B cell (primary cell): ENCODE measurements around the gene ANKHD1. TPM values are rescaled to one million over a fixed set of nuclear protein-coding genes. Genes with fewer than 3 reads are reported as not detected.

Source experiments
- ATAC-seq: fragments of 200-7000 bp; cut with Tn5 transposase; one replicate; pipeline ENCODE4 v1.10.0; 2021; ENCODE audit warnings: low read depth, mild to moderate bottlenecking, moderate number of reproducible peaks, moderate library complexity
- CTCF ChIA-PET: fragments of 350-600 bp; sonication (Branson Sonifier 250); formaldehyde crosslinking; loops from one replicate; lab custom pipeline; 2021; ENCODE audit warnings: antibody characterized with exemption, inconsistent platforms; lab: Charles Lee
- POLR2A ChIA-PET: fragments of 350-600 bp; sonication (Branson Sonifier 250); formaldehyde crosslinking; loops from one replicate; lab custom pipeline; 2021; ENCODE audit warnings: antibody characterized with exemption; lab: Charles Lee
- DNase-seq: peaks from one replicate; pipeline ENCODE4 v3.0.0; 2013
- H2AFZ ChIP-seq: 2 replicates; pipeline ENCODE4 v1.6.1; 2012; ENCODE audit warnings: mild to moderate bottlenecking, low read depth, low read length; ENCODE audit not compliant: insufficient read depth, poor library complexity, severe bottlenecking
- H3K27ac ChIP-seq, 2 donors: 1 replicate in 1 of 2; 2 replicates in 1 of 2; pipeline ENCODE4 v1.5.1; 2012 to 2013; ENCODE audit warnings: low read length in 2 of 2, mild to moderate bottlenecking in 2 of 2, moderate library complexity in 1 of 2
- H3K27me3 ChIP-seq, 4 experiments: fragments of 200-600 bp in 1 of 4; sonication (generic) in 1 of 4; replicated peaks in 1 of 4; 1 replicate in 2 of 4; 2 replicates in 2 of 4; pipeline versions ENCODE4 v1.6.1 to v1.7.0; 2013 to 2016; ENCODE audit warnings: low read length in 3 of 4, mild to moderate bottlenecking in 2 of 4, mixed read lengths in 1 of 4, moderate library complexity in 1 of 4; ENCODE audit not compliant: insufficient read depth in 4 of 4, control insufficient read depth in 3 of 4; ENCODE audit errors: control extremely low read depth in 1 of 4
- H3K36me3 ChIP-seq, 2 experiments: replicated peaks in 1 of 2; 1 replicate in 1 of 2; 2 replicates in 1 of 2; pipeline versions ENCODE4 v1.6.1 to v1.7.1; 2013; ENCODE audit warnings: low read length in 1 of 2; ENCODE audit not compliant: insufficient read depth in 2 of 2, control insufficient read depth in 1 of 2; ENCODE audit errors: control extremely low read depth in 1 of 2, extremely low read depth in 1 of 2
- H3K4me1 ChIP-seq, 2 donors: fragments of 200-600 bp in 1 of 2; sonication (generic) in 1 of 2; 1 replicate in 1 of 2; 2 replicates in 1 of 2; pipeline versions ENCODE4 v1.5.1 to v1.6.1; 2013 to 2017; ENCODE audit warnings: low read length in 2 of 2; ENCODE audit not compliant: control insufficient read depth in 2 of 2, insufficient read depth in 2 of 2
- H3K4me2 ChIP-seq: replicated peaks from 2 replicates; pipeline ENCODE3; 2012; ENCODE audit warnings: mild to moderate bottlenecking, low read depth, low read length; ENCODE audit not compliant: poor library complexity, severe bottlenecking
- H3K4me3 ChIP-seq, 5 experiments: fragments of 200-600 bp in 1 of 5; sonication (generic) in 1 of 5; 1 replicate in 3 of 5; 2 replicates in 2 of 5; pipeline versions ENCODE4 v1.5.1 to v1.7.0; 2011 to 2016; ENCODE audit warnings: low read length in 4 of 5, mild to moderate bottlenecking in 4 of 5, low read depth in 2 of 5, control low read depth in 1 of 5, moderate library complexity in 1 of 5; ENCODE audit not compliant: insufficient read depth in 1 of 5; ENCODE audit errors: control extremely low read depth in 1 of 5, extremely low read depth in 1 of 5
- H3K79me2 ChIP-seq: fragments of 200-600 bp; sonication (generic); one replicate; pipeline ENCODE4 v1.6.0; 2016; ENCODE audit warnings: low read length; ENCODE audit not compliant: control insufficient read depth, insufficient read depth
- H3K9ac ChIP-seq: fragments of 200-600 bp; sonication (generic); 2 replicates; pipeline ENCODE4 v1.6.1; 2017; ENCODE audit warnings: mild to moderate bottlenecking, low read length, moderate library complexity
- H3K9me3 ChIP-seq, 3 donors: one replicate each; pipeline versions ENCODE4 v1.6.1 to v1.7.1; 2013; ENCODE audit warnings: low read length in 2 of 3; ENCODE audit not compliant: control insufficient read depth in 2 of 3, insufficient read depth in 1 of 3; ENCODE audit errors: control extremely low read depth in 1 of 3
- H4K20me1 ChIP-seq: 2 replicates; pipeline ENCODE4 v1.6.0; 2012; ENCODE audit warnings: mild to moderate bottlenecking, low read length; ENCODE audit not compliant: insufficient read depth, control insufficient read depth, poor library complexity, severe bottlenecking
- H3K27ac Mint-ChIP-seq: one replicate; pipeline ENCODE4 v1.8.0; 2021; ENCODE audit warnings: mixed read lengths
- H3K27me3 Mint-ChIP-seq: one replicate; pipeline ENCODE4 v1.8.0; 2021; ENCODE audit warnings: mixed read lengths
- H3K4me1 Mint-ChIP-seq: one replicate; pipeline ENCODE4 v1.8.0; 2021; ENCODE audit warnings: mixed read lengths
- H3K4me3 Mint-ChIP-seq: one replicate; pipeline ENCODE4 v1.8.0; 2021; ENCODE audit warnings: mixed read lengths
- H3K9me3 Mint-ChIP-seq: one replicate; pipeline ENCODE4 v1.8.0; 2022; ENCODE audit warnings: mixed read lengths; ENCODE audit not compliant: insufficient read depth
- CTCF ChIP-seq: fragments of 200-600 bp; IDR thresholded peaks from one replicate; pipeline ENCODE4 v1.8.0; 2022; ENCODE audit warnings: antibody characterized with exemption, mild to moderate bottlenecking
- EZH2 ChIP-seq: IDR thresholded peaks from 2 replicates; pipeline ENCODE4 v1.6.1; 2012; ENCODE audit warnings: borderline replicate concordance, low read depth, mild to moderate bottlenecking, moderate library complexity, low read length; ENCODE audit not compliant: insufficient read depth, poor library complexity, severe bottlenecking
- WGBS: methylation state at CpG from one replicate; pipeline ENCODE4 v1.1.5; 2013; ENCODE audit warnings: missing lambda C conversion rate; ENCODE audit not compliant: insufficient coverage; 5-methylcytosine and 5-hydroxymethylcytosine counted together
- intact Hi-C: fragments of 100-400 bp; cut with micrococcal nuclease; formaldehyde crosslinking; loops from one replicate; pipeline ENCODE4 v1.10.0; 2022
- polyA plus RNA-seq: library from polyadenylated mRNA; depleted of rRNA; stranded (reverse); fragments of >200 nt; gene quantifications from 2 replicates; pipeline ENCODE4 v1.2.3, GENCODE V29; 2012
- total RNA-seq, 2 donors: library from RNA; stranded (reverse); fragments of 120-200 nt in 1 of 2; gene quantifications; 1 replicate in 1 of 2; 2 replicates in 1 of 2; pipeline versions ENCODE4 v1.2.3 to v1.2.4, GENCODE V29; 2013 to 2022

The ANKHD1 gene
- total and polyA plus RNA-seq, 2 donors (not counting 1 experiment from before 2014, with no cell fraction given): 96.3 to 246 TPM

GRCh38 chr5:140563596-140563995, 162.0 kb downstream of the ANKHD1 start:
- no peaks in the 10 kb centered on the region for H3K9me3 Mint-ChIP-seq
- H3K27me3 Mint-ChIP-seq: no peaks in the 10 kb centered on the region
- peak overlapping the region; percentile 59 to 95 (median 82) for H3K4me3 ChIP-seq
- 96% methylated on average over 5 of the region's 8 CpGs for WGBS
- peaks cover 21% of the 10 kb centered on the region for H3K79me2 ChIP-seq
- DNase-seq (no peak), ATAC-seq (no peak)
- H3K9me3 ChIP-seq: no peaks in the 10 kb centered on the region
- H3K4me1 ChIP-seq: peaks cover 17 to 28% of the 10 kb centered on the region in 2 donors
- H3K36me3 ChIP-seq: peaks cover 0 to 24% of the 10 kb centered on the region in 2 experiments
- ChIA-PET CTCF (interaction anchor here (4.6 kb wide), 1 partner anchor 16 kb away, joined by 18 read pairs; the partner anchor contains the start of gene EIF4EBP3), POLR2A (interaction anchor here (0.6 to 3.7 kb wide), 2 partner anchors 15 to 23 kb away, joined by 5 to 15 read pairs; partner anchors contain the start of gene EIF4EBP3)
- TF ChIP-seq EZH2 (no peak), CTCF (no peak)
- H3K27me3 ChIP-seq: no peaks in the 10 kb centered on the region
- H3K4me1 Mint-ChIP-seq: peaks cover 40% of the 10 kb centered on the region
- H3K4me2 ChIP-seq: peak overlapping the region; percentile 94
- intact Hi-C loops: loop anchor here (10.0 kb wide), 2 partner anchors 259 to 761 kb away; partner anchors contain the start of genes PFDN1 and TAF7
- H3K9ac ChIP-seq: peak overlapping the region; percentile 93
- peak overlapping the region; percentile 91 to 92 for H3K27ac ChIP-seq
- H4K20me1 ChIP-seq: no peaks in the 10 kb centered on the region
- H2AFZ ChIP-seq: peak overlapping the region; percentile 95
- peak overlapping the region; percentile 97 for H3K27ac Mint-ChIP-seq
- H3K4me3 Mint-ChIP-seq: peak overlapping the region; percentile 90
